Ovary (tissue), 9 donors: ENCODE data around the gene MAPK7. TPM values are rescaled to one million over a fixed set of nuclear protein-coding genes. Genes with fewer than 3 reads are reported as not detected.

Source experiments
- DNase-seq, 5 donors: peaks; one replicate each; pipeline ENCODE4 v3.0.0-alpha.2; 2019 to 2020
- H3K27ac ChIP-seq, 2 donors: fragments of 200-600 bp; one replicate each; pipeline versions ENCODE4 v1.5.1 to v1.8.0; 2019 to 2022
- H3K27me3 ChIP-seq: fragments of 200-600 bp; one replicate; pipeline ENCODE4 v1.8.0; 2022
- H3K36me3 ChIP-seq: fragments of 200-600 bp; sonication (generic); one replicate; pipeline ENCODE4 v1.5.1; 2019
- H3K4me1 ChIP-seq: one replicate; pipeline ENCODE4 v1.8.1; 2013; ENCODE audit warnings: mild to moderate bottlenecking, moderate library complexity; ENCODE audit not compliant: insufficient read depth
- H3K4me3 ChIP-seq: fragments of 200-600 bp; sonication (generic); one replicate; pipeline ENCODE4 v1.5.1; 2017
- H3K9me3 ChIP-seq, 2 donors: fragments of 200-600 bp in 1 of 2; sonication (generic) in 1 of 2; one replicate each; pipeline versions ENCODE4 v1.5.1 to v1.8.1; 2013 to 2019; ENCODE audit warnings: mild to moderate bottlenecking in 1 of 2, moderate library complexity in 1 of 2
- EP300 ChIP-seq: sonication (generic); formaldehyde crosslinking; IDR thresholded peaks from one replicate; pipeline ENCODE4 v1.6.1; 2017; ENCODE audit warnings: antibody characterized with exemption
- POLR2A ChIP-seq: fragments of 450-650 bp; IDR thresholded peaks from one replicate; pipeline ENCODE4 v1.6.1; 2017; ENCODE audit warnings: antibody characterized with exemption, mild to moderate bottlenecking, moderate library complexity
- WGBS, 3 donors: extraction: QIAGEN DNeasy Blood & Tissue Kit in 1 of 3; methylation state at CpG; one replicate each; pipeline versions ENCODE4 v1.1.5 to v1.1.7; 2013 to 2017; 5-methylcytosine and 5-hydroxymethylcytosine counted together
- intact Hi-C, 4 donors: fragments of 100-400 bp; cut with DNase I; formaldehyde crosslinking; loops; one replicate each; pipeline versions ENCODE4 v1.11.0 to v1.15.1; 2022 to 2023
- polyA plus RNA-seq, 2 donors: library from polyadenylated mRNA; stranded (reverse); fragments of 200-250 nt in 1 of 2; fragments of 350-450 nt in 1 of 2; fragmentation: Illumina TruSeq in 1 of 2; extraction: RNeasy Lipid Tissue Mini Kit (QIAGEN cat#74804) in 1 of 2; gene quantifications; one replicate each; pipeline ENCODE4 v1.2.3, GENCODE V29; 2013 to 2014
- total RNA-seq, 7 donors: library from RNA; depleted of rRNA in 2 of 7; stranded (reverse); fragments of >200 nt in 2 of 7; fragmentation: NEBNext Ultra II Directional in 3 of 7; extraction: Animal tissue kit (Norgen Biotek cat#: 25700) in 3 of 7; gene quantifications; one replicate each; pipeline versions ENCODE4 v1.1.0 to v1.2.4, GENCODE V29; 2016 to 2023
- TF ChIP-seq, protein P1 (sequence below), 3 donors: fragments of 450-650 bp in 2 of 3; fragments of 200-600 bp in 1 of 3; IDR thresholded peaks; one replicate each; pipeline versions ENCODE4 v1.5.1 to v1.8.0; 2016 to 2022; ENCODE audit warnings: antibody characterized with exemption in 3 of 3, mild to moderate bottlenecking in 1 of 3
- donor health status: DM: no; HTN: no; CAD: no; lungs with moderate emphysema.
- donor health status: DM: no; HTN: no; CAD: no.
- donor health status: Bipolar disorder and iron deficiency.
- donor health status: DM: yes; HTN: yes; CAD: no.
- donor health status: DM: no; HTN: no; CAD: no.
- donor health status: DM: yes; HTN: yes; CAD: no.

The MAPK7 gene
- total and polyA plus RNA-seq, 9 donors, result 14.3 to 74.6 (median 39.3) TPM

DNA sequence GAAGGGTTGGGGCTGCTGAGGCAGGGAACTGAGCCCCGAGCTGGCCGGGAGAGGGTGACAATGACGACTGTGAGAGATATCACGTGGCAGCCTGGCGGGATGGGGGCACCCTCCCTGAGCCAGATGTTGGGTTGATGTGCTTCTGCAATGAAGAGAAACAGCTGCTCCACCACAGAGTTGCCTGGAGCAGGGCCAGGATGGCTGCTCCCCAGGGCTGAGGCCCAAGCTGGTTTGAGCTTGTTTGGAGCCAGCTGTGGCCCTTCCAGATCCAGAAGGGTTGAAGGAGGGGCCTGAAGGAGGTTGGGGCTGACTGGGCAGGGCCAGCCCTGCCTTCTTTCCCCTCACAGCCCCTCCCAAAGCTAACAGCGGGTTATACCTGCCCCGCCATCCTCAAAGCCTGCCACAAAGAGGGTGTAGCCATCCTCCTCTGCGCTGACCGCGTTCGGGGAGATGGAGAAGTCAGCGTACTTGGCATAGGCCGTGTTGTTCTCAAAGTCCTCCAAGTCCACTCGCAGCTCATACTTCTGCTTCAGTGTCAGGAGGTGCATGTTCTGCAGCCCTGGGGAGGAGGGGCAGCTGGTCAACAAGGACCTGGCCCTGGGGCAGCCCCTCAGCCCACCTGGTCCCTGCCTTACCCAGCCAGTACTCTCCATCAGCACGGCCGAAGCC lies 6.6 kb downstream of the MAPK7 start:
- intact Hi-C loops, result loop anchor here in 1 of 4 donors (5.0 kb wide), 1 partner anchor 122 kb away; no protein-coding TSS in a partner anchor
- Histone ChIP-seq H3K4me3 (no peak overlapping the region), H3K9me3 (no peaks in the 10 kb centered on the region), H3K36me3 (no peaks in the 10 kb centered on the region), H3K27me3 (no peaks in the 10 kb centered on the region), H3K4me1 (peaks cover 40% of the 10 kb centered on the region), H3K27ac (peak overlapping the region; percentile 89 to 93)
- WGBS, 3 donors, result 11 to 14% (median 11%) methylated on average over 16 of the region's 16 CpGs
- TF ChIP-seq POLR2A, result no peak
- no peak for TF ChIP-seq EP300
- TF ChIP-seq, protein P1, sequence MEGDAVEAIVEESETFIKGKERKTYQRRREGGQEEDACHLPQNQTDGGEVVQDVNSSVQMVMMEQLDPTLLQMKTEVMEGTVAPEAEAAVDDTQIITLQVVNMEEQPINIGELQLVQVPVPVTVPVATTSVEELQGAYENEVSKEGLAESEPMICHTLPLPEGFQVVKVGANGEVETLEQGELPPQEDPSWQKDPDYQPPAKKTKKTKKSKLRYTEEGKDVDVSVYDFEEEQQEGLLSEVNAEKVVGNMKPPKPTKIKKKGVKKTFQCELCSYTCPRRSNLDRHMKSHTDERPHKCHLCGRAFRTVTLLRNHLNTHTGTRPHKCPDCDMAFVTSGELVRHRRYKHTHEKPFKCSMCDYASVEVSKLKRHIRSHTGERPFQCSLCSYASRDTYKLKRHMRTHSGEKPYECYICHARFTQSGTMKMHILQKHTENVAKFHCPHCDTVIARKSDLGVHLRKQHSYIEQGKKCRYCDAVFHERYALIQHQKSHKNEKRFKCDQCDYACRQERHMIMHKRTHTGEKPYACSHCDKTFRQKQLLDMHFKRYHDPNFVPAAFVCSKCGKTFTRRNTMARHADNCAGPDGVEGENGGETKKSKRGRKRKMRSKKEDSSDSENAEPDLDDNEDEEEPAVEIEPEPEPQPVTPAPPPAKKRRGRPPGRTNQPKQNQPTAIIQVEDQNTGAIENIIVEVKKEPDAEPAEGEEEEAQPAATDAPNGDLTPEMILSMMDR (IDR thresholded peaks at IDR 0.05), result no peak
- peak; percentile 94 to 97 (median 97) for DNase-seq

DNA sequence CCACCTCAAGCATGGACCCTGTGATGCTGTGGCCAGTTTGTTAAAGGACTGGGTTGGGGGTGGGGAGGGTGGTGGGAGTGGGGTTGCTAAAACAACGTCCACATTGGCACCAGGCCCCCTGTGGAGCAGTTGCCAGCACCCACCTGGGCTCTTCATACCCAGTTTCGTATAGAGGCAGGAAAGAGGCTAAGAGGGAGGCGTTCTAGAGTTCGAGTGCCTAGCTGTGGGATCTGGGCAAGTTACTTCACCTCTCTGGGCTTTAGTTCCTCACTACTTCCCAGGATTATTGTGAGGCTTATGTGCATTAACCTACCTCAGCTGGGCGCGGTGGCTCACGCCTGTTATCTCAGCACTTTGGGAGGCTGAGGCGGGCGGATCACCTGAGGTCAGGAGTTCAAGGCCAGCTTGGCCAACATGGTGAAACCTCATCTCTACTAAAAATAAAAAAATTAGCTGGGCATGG lies 7.3 kb downstream of the MAPK7 start:
- DNase-seq, result peak in 2 of 5 donors; percentile 63 to 64
- Histone ChIP-seq H3K4me1 (peaks cover 45% of the 10 kb centered on the region), H3K9me3 (no peaks in the 10 kb centered on the region), H3K27ac (peak overlapping the region; percentile 89 to 93), H3K36me3 (no peaks in the 10 kb centered on the region), H3K4me3 (no peak overlapping the region), H3K27me3 (no peaks in the 10 kb centered on the region)
- 54 to 56% (median 55%) methylated on average over 9 of the region's 9 CpGs for WGBS, 3 donors
- no peak for TF ChIP-seq POLR2A
- no peak for TF ChIP-seq EP300
- TF ChIP-seq, protein P1 (IDR thresholded peaks at IDR 0.05), result no peak
- intact Hi-C loops, result loop anchor here in 1 of 4 donors (5.0 kb wide), 1 partner anchor 122 kb away; no protein-coding TSS in a partner anchor

DNA sequence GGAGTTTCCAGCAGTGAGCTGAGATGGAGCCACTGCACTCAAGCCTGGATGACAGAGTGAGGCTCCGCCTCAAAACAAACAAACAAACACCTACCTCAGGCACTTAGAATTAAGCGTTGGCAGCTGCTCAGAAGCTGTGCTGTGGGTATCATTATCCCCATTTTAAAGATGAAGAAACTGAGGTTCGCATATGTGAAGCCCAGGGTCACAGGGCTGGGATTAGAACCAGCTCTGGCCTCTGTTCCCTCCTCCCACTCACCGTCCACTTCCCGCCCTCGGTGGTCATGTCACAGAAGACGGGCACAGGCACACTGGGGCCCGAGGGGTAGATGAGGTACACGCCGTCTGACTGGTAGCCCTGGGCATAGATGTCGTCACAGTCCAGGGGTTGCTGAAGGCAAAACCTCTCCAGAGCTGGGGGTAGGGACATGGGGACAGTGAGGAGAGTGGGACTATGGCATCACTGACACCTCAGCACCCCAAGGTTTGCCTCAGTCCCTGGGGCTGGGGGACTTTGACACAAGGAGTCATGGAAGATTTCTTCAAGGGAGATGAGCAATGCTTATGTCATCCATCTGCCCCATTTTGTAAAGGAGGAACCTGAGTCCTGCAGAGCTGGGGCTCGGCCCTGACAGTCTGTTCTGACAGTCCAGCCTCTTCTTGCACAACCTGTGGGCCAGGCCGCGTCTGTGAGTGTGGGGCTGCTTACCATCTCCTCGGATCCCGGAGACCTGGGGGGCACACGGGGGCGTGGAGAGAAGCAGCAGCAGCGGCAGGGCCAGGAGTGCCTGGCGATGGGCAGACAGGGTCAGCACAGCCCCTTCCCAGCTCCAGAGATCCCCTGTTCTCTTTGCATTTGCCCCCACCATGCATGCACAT lies 8.0 kb downstream of the MAPK7 start:
- no peak for TF ChIP-seq POLR2A
- TF ChIP-seq EP300, result peak; percentile 25
- DNase-seq, result peak; percentile 67 to 85 (median 78)
- Histone ChIP-seq H3K27ac (peak overlapping the region; percentile 89 to 93), H3K27me3 (no peaks in the 10 kb centered on the region), H3K4me3 (peak overlapping the region; percentile 19), H3K9me3 (no peaks in the 10 kb centered on the region), H3K36me3 (no peaks in the 10 kb centered on the region), H3K4me1 (peaks cover 45% of the 10 kb centered on the region)
- intact Hi-C loops, result loop anchor here in 1 of 4 donors (5.0 kb wide), 1 partner anchor 121 kb away; no protein-coding TSS in a partner anchor
- 26 to 29% (median 28%) methylated on average over 20 of the region's 20 CpGs for WGBS, 3 donors

DNA sequence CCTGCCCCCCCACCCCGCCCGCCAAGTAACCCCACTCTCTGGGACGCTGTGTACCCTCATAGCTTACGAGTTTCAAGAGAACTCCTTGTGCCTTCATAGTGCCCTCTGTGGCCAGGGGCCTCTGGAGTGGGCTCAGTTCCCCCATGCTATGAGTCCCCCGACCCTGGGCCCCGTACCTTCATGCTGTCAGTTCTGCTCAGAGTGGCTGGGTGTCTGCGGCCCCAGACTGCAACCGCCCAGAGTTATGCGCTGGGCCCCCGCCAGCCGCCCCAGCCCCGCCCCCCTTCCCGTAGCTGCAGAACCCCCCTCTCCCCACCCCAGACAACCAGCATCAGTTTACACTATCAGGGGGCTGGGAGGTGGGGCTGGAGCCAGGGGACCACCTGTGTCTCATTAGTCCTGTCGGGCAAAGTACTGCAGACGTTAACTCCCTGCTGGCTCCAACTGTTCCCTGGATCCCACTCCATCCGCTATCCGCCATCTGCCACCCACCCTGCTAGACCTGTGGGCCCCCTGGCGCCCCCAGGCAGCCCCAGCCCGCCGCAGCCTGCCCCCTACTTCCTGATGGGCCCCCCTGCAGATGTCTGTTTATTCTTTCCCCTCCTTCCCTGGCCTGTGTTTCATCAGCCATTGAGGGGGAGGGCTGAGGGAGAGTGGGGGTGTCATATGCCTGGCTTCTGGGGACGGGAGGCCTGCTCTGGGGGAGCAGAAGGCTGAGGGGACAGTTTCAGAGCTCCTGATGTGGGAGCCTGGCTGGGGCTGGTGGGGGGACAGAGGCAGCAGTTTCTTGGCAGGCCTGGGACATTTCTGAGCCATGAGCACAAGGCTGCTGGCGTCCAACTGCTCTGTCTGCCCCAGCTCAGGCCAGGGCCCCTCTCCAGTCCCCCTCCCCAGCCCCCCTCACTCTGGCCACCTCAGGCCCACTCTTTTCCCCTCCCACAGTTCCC lies 8.9 kb downstream of the MAPK7 start, which contains the start of gene MFAP4:
MFAP4 (minus strand) TSS at position 217 of the 947 bp plus-strand sequence; CDS start at position 182, 35 bp downstream.
- Histone ChIP-seq H3K9me3 (no peaks in the 10 kb centered on the region), H3K36me3 (no peaks in the 10 kb centered on the region), H3K4me1 (peaks cover 45% of the 10 kb centered on the region), H3K27me3 (no peaks in the 10 kb centered on the region), H3K4me3 (peak within 1 kb of the TSS; percentile 19), H3K27ac (peak within 1 kb of the TSS; percentile 89 to 93)
- WGBS, 3 donors, result 3 to 7% (median 4%) methylated on average over 22 of the region's 22 CpGs
- TF ChIP-seq POLR2A (peak; percentile 20), EP300 (no peak)
- TF ChIP-seq, protein P1 (IDR thresholded peaks at IDR 0.05), result no peak
- intact Hi-C loops, result loop anchor here in 1 of 4 donors (5.0 kb wide), 1 partner anchor 120 kb away; no protein-coding TSS in a partner anchor
- peak; percentile 81 to 91 (median 87) for DNase-seq
